CD4-positive, alpha-beta T cell (primary cell): ENCODE measurements around the gene MFAP4. TPM values are rescaled to one million over a fixed set of nuclear protein-coding genes. Genes with fewer than 3 reads are reported as not detected.

Source experiments
- ATAC-seq: fragments of 200-7000 bp; cut with Tn5 transposase; one replicate; pipeline ENCODE4 v1.10.0; 2022; ENCODE audit warnings: mild to moderate bottlenecking; ENCODE audit not compliant: poor library complexity
- CTCF ChIA-PET: fragments of 350-600 bp; sonication (Branson Sonifier 250); formaldehyde crosslinking; loops from one replicate; lab custom pipeline; 2021; ENCODE audit warnings: antibody characterized with exemption, inconsistent platforms; lab: Charles Lee
- POLR2A ChIA-PET: fragments of 350-600 bp; sonication (Branson Sonifier 250); formaldehyde crosslinking; loops from one replicate; lab custom pipeline; 2021; ENCODE audit warnings: antibody characterized with exemption, inconsistent platforms; lab: Charles Lee
- DNase-seq, 14 experiments: peaks; one replicate each; pipeline ENCODE4 v3.0.0-alpha.2; 2013 to 2020; ENCODE audit warnings: mixed read lengths in 2 of 14
- H3K27ac ChIP-seq, 2 donors: one replicate each; pipeline versions ENCODE4 v1.5.1 to v1.7.0; 2013; ENCODE audit warnings: low read length in 2 of 2, low read depth in 1 of 2, mild to moderate bottlenecking in 1 of 2
- H3K27me3 ChIP-seq, 2 experiments: 1 replicate in 1 of 2; 2 replicates in 1 of 2; pipeline versions ENCODE4 v1.6.1 to v1.7.0; 2013; ENCODE audit warnings: low read length in 2 of 2, control low read depth in 1 of 2, mild to moderate bottlenecking in 1 of 2, moderate library complexity in 1 of 2; ENCODE audit not compliant: insufficient read depth in 2 of 2, control insufficient read depth in 1 of 2
- H3K36me3 ChIP-seq: one replicate; pipeline ENCODE4 v1.6.1; 2013; ENCODE audit warnings: low read length, control low read depth; ENCODE audit not compliant: insufficient read depth
- H3K4me1 ChIP-seq: one replicate; pipeline ENCODE4 v1.6.1; 2013; ENCODE audit warnings: low read length, control low read depth; ENCODE audit not compliant: insufficient read depth
- H3K4me3 ChIP-seq: one replicate; pipeline ENCODE4 v1.5.1; 2013; ENCODE audit warnings: mild to moderate bottlenecking, low read length, moderate library complexity
- H3K9me3 ChIP-seq, 2 experiments: 1 replicate in 1 of 2; 2 replicates in 1 of 2; pipeline versions ENCODE4 v1.6.1 to v1.7.0; 2013; ENCODE audit warnings: low read length in 2 of 2, mild to moderate bottlenecking in 2 of 2, control low read depth in 1 of 2, moderate library complexity in 1 of 2; ENCODE audit not compliant: control insufficient read depth in 1 of 2, insufficient read depth in 1 of 2
- H3K27ac Mint-ChIP-seq: one replicate; pipeline ENCODE4 v1.8.0; 2020; ENCODE audit warnings: mixed read lengths
- H3K27me3 Mint-ChIP-seq: one replicate; pipeline ENCODE4 v1.8.0; 2021; ENCODE audit warnings: mixed read lengths
- H3K36me3 Mint-ChIP-seq: one replicate; pipeline ENCODE4 v1.8.0; 2021; ENCODE audit warnings: low read depth, mixed read lengths
- H3K4me1 Mint-ChIP-seq: one replicate; pipeline ENCODE4 v1.8.0; 2021; ENCODE audit warnings: low read depth, mixed read lengths
- H3K4me3 Mint-ChIP-seq: one replicate; pipeline ENCODE4 v1.8.0; 2020; ENCODE audit warnings: mild to moderate bottlenecking, mixed read lengths
- H3K9me3 Mint-ChIP-seq: one replicate; pipeline ENCODE4 v1.8.0; 2020; ENCODE audit warnings: mixed read lengths
- intact Hi-C, 2 experiments: fragments of 100-400 bp; cut with DNase I in 1 of 2; cut with micrococcal nuclease in 1 of 2; formaldehyde crosslinking; loops; one replicate each; pipeline versions ENCODE4 v1.15.1 to v1.9.0; 2023 to 2025; cut with DNase I, micrococcal nuclease
- total RNA-seq, 174 experiments: library from RNA in 2 of 174; stranded (reverse) in 2 of 174; gene quantifications; one replicate each; pipeline ENCODE4 v1.2.3 and lab custom pipeline; 2021 to 2026
- TF ChIP-seq, protein P1 (sequence below): fragments of 200-600 bp; IDR thresholded peaks from one replicate; pipeline ENCODE4 v1.8.0; 2022; ENCODE audit warnings: antibody characterized with exemption, mild to moderate bottlenecking

The MFAP4 gene
- total RNA-seq, 2 experiments from 2014 or later: not detected

DNA sequence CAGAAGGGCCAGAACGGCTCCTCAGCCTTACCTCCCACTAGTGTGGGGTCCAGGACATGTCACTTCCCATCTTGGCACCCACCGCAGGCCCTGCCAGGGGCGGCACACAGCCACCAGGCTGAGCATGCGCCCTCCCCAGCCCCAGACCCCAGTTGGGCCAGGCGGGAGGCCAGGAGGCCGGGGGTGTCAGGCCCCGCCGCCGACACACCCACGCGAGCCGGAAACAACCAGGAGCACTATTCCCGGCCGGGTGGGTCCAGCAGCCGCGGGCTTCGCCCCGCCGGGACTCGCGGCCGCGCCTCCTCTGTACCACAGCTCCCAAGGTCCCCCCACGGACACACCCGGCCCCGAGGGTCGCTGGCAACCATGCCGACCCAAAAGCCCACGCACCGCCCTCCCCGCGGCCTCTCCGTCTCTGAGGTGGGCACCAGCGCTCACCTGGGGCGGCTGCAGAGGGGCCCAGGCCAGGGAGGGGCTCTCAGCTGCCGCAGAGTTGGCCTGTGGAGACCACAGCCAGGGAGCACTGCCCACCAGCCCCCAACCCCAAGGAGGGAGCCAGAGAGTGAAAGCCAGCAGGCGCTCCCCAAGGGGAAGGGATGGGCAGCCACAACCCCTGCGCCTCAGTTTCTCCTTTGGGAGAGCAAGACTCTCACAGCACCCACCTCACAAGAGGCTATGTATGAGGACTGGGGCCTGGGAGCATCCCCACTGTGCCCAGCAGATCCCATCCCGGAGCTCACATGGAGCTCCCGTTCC is 42.5 kb downstream of the MFAP4 start:
- ATAC-seq (no peak), DNase-seq (no peak)
- no peaks in the 10 kb centered on the region for H3K4me1 Mint-ChIP-seq
- H3K27me3 ChIP-seq: peaks cover 0 to under 1% of the 10 kb centered on the region in 2 experiments
- H3K27ac Mint-ChIP-seq: no peak overlapping the region
- no peak overlapping the region for H3K27ac ChIP-seq
- H3K36me3 Mint-ChIP-seq: no peaks in the 10 kb centered on the region
- no peaks in the 10 kb centered on the region for H3K9me3 Mint-ChIP-seq
- no peak overlapping the region for H3K4me3 Mint-ChIP-seq
- intact Hi-C loops: no loop called here
- POLR2A ChIA-PET: interaction anchor here (1.5 kb wide), 1 partner anchor 33 kb away, joined by 4 read pairs; no protein-coding TSS in a partner anchor
- H3K9me3 ChIP-seq: no peaks in the 10 kb centered on the region
- CTCF ChIA-PET: no interaction called here
- TF ChIP-seq, protein P1, sequence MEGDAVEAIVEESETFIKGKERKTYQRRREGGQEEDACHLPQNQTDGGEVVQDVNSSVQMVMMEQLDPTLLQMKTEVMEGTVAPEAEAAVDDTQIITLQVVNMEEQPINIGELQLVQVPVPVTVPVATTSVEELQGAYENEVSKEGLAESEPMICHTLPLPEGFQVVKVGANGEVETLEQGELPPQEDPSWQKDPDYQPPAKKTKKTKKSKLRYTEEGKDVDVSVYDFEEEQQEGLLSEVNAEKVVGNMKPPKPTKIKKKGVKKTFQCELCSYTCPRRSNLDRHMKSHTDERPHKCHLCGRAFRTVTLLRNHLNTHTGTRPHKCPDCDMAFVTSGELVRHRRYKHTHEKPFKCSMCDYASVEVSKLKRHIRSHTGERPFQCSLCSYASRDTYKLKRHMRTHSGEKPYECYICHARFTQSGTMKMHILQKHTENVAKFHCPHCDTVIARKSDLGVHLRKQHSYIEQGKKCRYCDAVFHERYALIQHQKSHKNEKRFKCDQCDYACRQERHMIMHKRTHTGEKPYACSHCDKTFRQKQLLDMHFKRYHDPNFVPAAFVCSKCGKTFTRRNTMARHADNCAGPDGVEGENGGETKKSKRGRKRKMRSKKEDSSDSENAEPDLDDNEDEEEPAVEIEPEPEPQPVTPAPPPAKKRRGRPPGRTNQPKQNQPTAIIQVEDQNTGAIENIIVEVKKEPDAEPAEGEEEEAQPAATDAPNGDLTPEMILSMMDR: no peak
- H3K4me3 ChIP-seq: no peak overlapping the region
- H3K27me3 Mint-ChIP-seq: peaks cover 14% of the 10 kb centered on the region
- H3K4me1 ChIP-seq: no peaks in the 10 kb centered on the region
- H3K36me3 ChIP-seq: no peaks in the 10 kb centered on the region

DNA sequence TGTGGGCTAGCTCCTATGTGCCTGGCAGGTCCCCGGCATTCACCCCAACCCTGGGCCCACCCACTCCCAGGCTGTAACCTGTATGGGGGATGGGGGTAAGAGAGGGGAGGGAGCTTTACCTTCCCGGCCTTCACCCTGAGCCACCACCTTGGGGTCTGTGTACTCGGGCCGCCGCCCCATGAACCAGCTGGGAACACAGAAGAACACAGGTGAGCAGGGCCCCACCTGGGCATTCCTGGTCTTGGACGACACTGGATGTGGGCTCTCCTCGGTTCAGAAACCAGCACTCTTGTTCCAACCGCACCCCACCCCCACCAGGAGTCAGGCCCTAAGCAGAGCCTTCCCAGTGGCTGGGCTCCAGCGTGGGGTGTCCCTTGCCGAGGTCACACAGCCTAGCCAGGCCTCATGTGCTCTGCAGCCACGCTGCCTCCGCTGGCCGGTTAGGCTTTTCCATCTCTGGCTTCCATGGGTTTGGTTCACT is 43.3 kb downstream of the MFAP4 start:
- no peaks in the 10 kb centered on the region for H3K9me3 Mint-ChIP-seq
- Histone ChIP-seq H3K9me3 (no peaks in the 10 kb centered on the region), H3K4me3 (no peak overlapping the region), H3K4me1 (no peaks in the 10 kb centered on the region), H3K27ac (no peak overlapping the region), H3K36me3 (no peaks in the 10 kb centered on the region), H3K27me3 (peaks cover 0 to 3% of the 10 kb centered on the region in 2 experiments)
- H3K27ac Mint-ChIP-seq: no peak overlapping the region
- DNase-seq (peak in 1 of 14 experiments; percentile 16), ATAC-seq (no peak)
- ChIA-PET POLR2A (interaction anchor here (1.5 kb wide), 1 partner anchor 34 kb away, joined by 4 read pairs; no protein-coding TSS in a partner anchor), CTCF (no interaction called here)
- H3K36me3 Mint-ChIP-seq: no peaks in the 10 kb centered on the region
- no peak overlapping the region for H3K4me3 Mint-ChIP-seq
- H3K27me3 Mint-ChIP-seq: peaks cover 22% of the 10 kb centered on the region
- TF ChIP-seq, protein P1: no peak
- H3K4me1 Mint-ChIP-seq: no peaks in the 10 kb centered on the region
- intact Hi-C loops: no loop called here

DNA sequence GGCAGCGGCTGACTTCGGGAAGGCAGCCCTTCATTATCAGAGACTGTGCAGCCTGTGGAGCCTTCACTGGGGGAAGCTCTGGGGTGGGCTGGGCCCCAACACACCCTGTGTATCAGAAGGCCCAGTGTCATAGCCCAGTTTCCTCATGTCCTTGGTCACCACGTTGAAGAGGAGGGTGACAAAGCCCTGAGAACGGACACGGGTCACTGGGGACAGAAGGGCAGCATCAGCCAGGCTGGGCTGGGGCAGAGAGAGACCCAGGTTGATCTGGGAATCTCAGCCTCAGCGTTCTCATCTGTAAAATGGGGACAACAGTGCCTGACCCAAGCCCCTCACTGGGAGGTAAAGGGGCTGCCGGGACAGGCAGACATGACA is 43.7 kb downstream of the MFAP4 start:
- Mint-ChIP-seq H3K9me3 (no peaks in the 10 kb centered on the region), H3K27me3 (peaks cover 27% of the 10 kb centered on the region), H3K4me1 (no peaks in the 10 kb centered on the region), H3K27ac (no peak overlapping the region), H3K4me3 (no peak overlapping the region), H3K36me3 (no peaks in the 10 kb centered on the region)
- peak in 1 of 14 experiments; percentile 5 for DNase-seq
- Histone ChIP-seq H3K4me3 (no peak overlapping the region), H3K27ac (no peak overlapping the region), H3K9me3 (no peaks in the 10 kb centered on the region), H3K4me1 (no peaks in the 10 kb centered on the region), H3K27me3 (peaks cover 0 to 3% of the 10 kb centered on the region in 2 experiments), H3K36me3 (no peaks in the 10 kb centered on the region)
- TF ChIP-seq, protein P1: no peak
- CTCF ChIA-PET: no interaction called here
- ATAC-seq: no peak
- intact Hi-C loops: no loop called here
- POLR2A ChIA-PET: no interaction called here
